ENCODE data around the gene C3. TPM values are rescaled to one million over a fixed set of nuclear protein-coding genes. Genes with fewer than 3 reads are reported as not detected.
A peak's percentile ranks its signal among the peaks of the same experiment; 100 is the strongest.

Gene C3
- total and polyA plus RNA-seq, 2 of the 13 experiments (the other 11 are each of a cell fraction or from before 2014, with no cell fraction given): 1,455 to 6,272 TPM

DNA sequence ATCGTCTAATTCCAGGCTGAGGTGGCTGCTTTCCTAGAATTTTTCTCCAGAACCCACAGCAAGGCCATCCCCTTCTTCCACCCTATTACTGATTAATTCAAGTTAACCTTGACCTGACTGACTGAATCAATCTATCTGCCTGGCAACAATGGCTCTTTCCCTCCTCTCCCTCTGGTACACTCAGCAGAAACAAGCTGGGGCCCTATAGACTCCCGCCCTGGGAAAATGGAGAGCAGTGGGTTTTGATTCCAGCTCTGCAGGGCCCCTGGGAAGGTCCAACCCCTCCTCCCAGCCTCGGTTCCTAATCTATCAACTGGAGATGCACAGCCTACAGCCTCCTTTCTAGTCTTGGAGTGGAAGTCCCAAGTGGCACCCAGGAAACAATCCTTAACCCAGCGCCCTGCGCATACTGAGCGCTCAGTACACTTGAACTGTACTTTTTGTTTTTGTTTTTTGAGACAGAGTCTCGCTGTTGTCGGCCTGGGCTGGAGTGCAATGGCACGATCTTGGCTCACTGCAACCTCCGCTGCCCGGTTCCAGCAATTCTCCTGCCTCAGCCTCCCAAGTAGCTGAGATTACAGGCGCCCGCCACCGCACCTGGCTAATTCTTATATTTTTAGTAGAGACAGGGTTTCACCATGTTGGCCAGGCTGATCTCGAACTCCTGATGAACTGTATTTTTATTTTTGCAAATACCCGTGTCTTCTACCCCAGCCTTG is 5.2 kb upstream of the C3 start (continued):
- TF ChIP-seq ZBTB10 (CRISPR knock-in tag; IDR thresholded peaks at IDR 0.05; ENCODE audit: borderline replicate concordance): no peak
- TF ChIP-seq SP140L (CRISPR knock-in tag; IDR thresholded peaks at IDR 0.05; ENCODE audit: borderline replicate concordance): no peak
- no peak for TF ChIP-seq NR1H2 (CRISPR knock-in tag; IDR thresholded peaks at IDR 0.05; ENCODE audit: borderline replicate concordance, low read depth)
- TF ChIP-seq KAT2B (IDR thresholded peaks at IDR 0.05; ENCODE audit: borderline replicate concordance, low read depth, low read length): no peak
- TF ChIP-seq ZNF256 (CRISPR knock-in tag; conservative IDR thresholded peaks at IDR 0.05): no peak
- no peak for TF ChIP-seq KDM5A (IDR thresholded peaks at IDR 0.05; ENCODE audit: borderline replicate concordance, low read length)
- TF ChIP-seq ZNF614 (CRISPR knock-in tag; IDR thresholded peaks at IDR 0.05; ENCODE audit: borderline replicate concordance): no peak
- TF ChIP-seq HNF1A (IDR thresholded peaks at IDR 0.05; ENCODE audit: low read depth): peak; percentile 88
- TF ChIP-seq HNF1A (CRISPR knock-in tag; IDR thresholded peaks at IDR 0.05; ENCODE audit: borderline replicate concordance): peak; percentile 93
- no peak for TF ChIP-seq ZSCAN9 (CRISPR knock-in tag; IDR thresholded peaks at IDR 0.05; ENCODE audit: borderline replicate concordance)
- TF ChIP-seq, protein P1, sequence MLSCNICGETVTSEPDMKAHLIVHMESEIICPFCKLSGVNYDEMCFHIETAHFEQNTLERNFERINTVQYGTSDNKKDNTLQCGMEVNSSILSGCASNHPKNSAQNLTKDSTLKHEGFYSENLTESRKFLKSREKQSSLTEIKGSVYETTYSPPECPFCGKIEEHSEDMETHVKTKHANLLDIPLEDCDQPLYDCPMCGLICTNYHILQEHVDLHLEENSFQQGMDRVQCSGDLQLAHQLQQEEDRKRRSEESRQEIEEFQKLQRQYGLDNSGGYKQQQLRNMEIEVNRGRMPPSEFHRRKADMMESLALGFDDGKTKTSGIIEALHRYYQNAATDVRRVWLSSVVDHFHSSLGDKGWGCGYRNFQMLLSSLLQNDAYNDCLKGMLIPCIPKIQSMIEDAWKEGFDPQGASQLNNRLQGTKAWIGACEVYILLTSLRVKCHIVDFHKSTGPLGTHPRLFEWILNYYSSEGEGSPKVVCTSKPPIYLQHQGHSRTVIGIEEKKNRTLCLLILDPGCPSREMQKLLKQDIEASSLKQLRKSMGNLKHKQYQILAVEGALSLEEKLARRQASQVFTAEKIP (CRISPR knock-in tag; IDR thresholded peaks at IDR 0.05; ENCODE audit: borderline replicate concordance): no peak
- TF ChIP-seq CBFB (CRISPR knock-in tag; IDR thresholded peaks at IDR 0.05): no peak
- TF ChIP-seq, protein P2, sequence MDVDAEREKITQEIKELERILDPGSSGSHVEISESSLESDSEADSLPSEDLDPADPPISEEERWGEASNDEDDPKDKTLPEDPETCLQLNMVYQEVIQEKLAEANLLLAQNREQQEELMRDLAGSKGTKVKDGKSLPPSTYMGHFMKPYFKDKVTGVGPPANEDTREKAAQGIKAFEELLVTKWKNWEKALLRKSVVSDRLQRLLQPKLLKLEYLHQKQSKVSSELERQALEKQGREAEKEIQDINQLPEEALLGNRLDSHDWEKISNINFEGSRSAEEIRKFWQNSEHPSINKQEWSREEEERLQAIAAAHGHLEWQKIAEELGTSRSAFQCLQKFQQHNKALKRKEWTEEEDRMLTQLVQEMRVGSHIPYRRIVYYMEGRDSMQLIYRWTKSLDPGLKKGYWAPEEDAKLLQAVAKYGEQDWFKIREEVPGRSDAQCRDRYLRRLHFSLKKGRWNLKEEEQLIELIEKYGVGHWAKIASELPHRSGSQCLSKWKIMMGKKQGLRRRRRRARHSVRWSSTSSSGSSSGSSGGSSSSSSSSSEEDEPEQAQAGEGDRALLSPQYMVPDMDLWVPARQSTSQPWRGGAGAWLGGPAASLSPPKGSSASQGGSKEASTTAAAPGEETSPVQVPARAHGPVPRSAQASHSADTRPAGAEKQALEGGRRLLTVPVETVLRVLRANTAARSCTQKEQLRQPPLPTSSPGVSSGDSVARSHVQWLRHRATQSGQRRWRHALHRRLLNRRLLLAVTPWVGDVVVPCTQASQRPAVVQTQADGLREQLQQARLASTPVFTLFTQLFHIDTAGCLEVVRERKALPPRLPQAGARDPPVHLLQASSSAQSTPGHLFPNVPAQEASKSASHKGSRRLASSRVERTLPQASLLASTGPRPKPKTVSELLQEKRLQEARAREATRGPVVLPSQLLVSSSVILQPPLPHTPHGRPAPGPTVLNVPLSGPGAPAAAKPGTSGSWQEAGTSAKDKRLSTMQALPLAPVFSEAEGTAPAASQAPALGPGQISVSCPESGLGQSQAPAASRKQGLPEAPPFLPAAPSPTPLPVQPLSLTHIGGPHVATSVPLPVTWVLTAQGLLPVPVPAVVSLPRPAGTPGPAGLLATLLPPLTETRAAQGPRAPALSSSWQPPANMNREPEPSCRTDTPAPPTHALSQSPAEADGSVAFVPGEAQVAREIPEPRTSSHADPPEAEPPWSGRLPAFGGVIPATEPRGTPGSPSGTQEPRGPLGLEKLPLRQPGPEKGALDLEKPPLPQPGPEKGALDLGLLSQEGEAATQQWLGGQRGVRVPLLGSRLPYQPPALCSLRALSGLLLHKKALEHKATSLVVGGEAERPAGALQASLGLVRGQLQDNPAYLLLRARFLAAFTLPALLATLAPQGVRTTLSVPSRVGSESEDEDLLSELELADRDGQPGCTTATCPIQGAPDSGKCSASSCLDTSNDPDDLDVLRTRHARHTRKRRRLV (CRISPR knock-in tag; IDR thresholded peaks at IDR 0.05): no peak
- TF ChIP-seq ZNF205 (CRISPR knock-in tag; IDR thresholded peaks at IDR 0.05): peak; percentile 99
- peak; percentile 63 for TF ChIP-seq MAFF (IDR thresholded peaks at IDR 0.05; ENCODE audit: low read depth, low read length)
